Measurements from ENCODE around the gene SHC3.

The SHC3 gene

DNA sequence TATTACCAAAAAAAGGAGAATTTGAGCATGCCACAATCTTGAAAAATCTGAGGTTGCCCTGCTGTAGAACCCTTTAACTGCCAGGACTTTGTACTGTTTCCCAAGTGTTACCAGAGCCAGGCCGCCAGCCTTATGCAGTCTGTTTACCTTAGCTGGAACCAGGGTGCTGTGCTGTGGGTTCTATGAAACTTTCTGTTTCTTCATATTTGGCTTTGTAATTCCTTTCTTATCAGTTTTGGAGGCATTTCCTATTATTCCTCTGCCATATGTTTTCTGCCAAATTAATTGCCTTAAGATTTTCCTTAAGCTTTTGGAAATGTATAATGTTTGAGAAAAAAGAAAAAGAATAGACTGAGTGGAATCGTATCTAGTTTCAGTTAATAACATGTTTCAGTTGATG is 185.3 kb downstream of the SHC3 start:
- Histone ChIP-seq H3K27ac (ENCODE audit: low read length) (no peak overlapping the region), H3K4me3 (ENCODE audit: low read depth in 1 of 2, low read length in 2 of 2) (no peak overlapping the region), H3K9me3 (ENCODE audit: insufficient read depth, low read length, severe bottlenecking) (no peaks in the 10 kb centered on the region), H2AFZ (ENCODE audit: low read depth, low read length) (no peak overlapping the region), H4K20me1 (ENCODE audit: insufficient read depth, low read length) (no peaks in the 10 kb centered on the region), H3K36me3 (ENCODE audit: insufficient read depth, low read length) (no peaks in the 10 kb centered on the region), H3K9ac (ENCODE audit: low read depth, low read length) (no peak overlapping the region), H3K79me2 (ENCODE audit: insufficient read depth, low read length) (no peaks in the 10 kb centered on the region), H3K4me2 (ENCODE audit: insufficient read depth, low read length) (no peak overlapping the region), H3K4me1 (ENCODE audit: insufficient read depth, low read length) (peaks cover 18% of the 10 kb centered on the region), H3K27me3 (ENCODE audit: insufficient read depth, low read length, poor library complexity) (no peaks in the 10 kb centered on the region)
- no peak for ATAC-seq (ENCODE audit: insufficient read depth, low read depth)
- TF ChIP-seq, protein P1, sequence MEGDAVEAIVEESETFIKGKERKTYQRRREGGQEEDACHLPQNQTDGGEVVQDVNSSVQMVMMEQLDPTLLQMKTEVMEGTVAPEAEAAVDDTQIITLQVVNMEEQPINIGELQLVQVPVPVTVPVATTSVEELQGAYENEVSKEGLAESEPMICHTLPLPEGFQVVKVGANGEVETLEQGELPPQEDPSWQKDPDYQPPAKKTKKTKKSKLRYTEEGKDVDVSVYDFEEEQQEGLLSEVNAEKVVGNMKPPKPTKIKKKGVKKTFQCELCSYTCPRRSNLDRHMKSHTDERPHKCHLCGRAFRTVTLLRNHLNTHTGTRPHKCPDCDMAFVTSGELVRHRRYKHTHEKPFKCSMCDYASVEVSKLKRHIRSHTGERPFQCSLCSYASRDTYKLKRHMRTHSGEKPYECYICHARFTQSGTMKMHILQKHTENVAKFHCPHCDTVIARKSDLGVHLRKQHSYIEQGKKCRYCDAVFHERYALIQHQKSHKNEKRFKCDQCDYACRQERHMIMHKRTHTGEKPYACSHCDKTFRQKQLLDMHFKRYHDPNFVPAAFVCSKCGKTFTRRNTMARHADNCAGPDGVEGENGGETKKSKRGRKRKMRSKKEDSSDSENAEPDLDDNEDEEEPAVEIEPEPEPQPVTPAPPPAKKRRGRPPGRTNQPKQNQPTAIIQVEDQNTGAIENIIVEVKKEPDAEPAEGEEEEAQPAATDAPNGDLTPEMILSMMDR (IDR thresholded peaks at IDR 0.05; ENCODE audit: borderline replicate concordance, extremely low read depth, low read length, poor library complexity, severe bottlenecking) = no peak
- no peak for TF ChIP-seq EZH2 (IDR thresholded peaks at IDR 0.05; ENCODE audit: borderline replicate concordance, low read depth, low read length, severe bottlenecking)
- no peak for DNase-seq

DNA sequence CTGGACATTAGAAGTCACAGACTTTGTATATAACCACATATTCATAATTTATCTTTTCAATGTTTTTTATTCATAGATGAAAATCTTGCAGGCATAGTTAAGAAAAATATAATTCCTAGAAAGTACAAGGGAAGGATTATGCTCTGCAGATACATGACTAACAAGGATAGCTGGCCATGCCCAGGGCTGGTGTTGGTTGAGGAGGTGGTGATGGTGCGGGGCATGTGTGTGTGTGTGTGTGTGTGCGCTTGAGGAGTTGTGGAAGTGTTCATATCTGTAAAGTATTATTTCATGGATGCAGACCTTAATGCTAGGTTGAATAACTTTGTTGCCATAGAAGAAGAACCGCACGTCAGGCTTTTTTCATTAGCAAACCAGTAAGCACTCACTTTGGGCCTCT is 186.1 kb downstream of the SHC3 start:
- no peaks in the 10 kb centered on the region for H3K9me3 ChIP-seq (ENCODE audit: insufficient read depth, low read length, severe bottlenecking)
- no peak overlapping the region for H3K9ac ChIP-seq (ENCODE audit: low read depth, low read length)
- H3K27me3 ChIP-seq (ENCODE audit: insufficient read depth, low read length, poor library complexity) = no peaks in the 10 kb centered on the region
- no peak overlapping the region for H2AFZ ChIP-seq (ENCODE audit: low read depth, low read length)
- no peak overlapping the region for H3K4me2 ChIP-seq (ENCODE audit: insufficient read depth, low read length)
- no peak overlapping the region for H3K4me3 ChIP-seq (ENCODE audit: low read depth in 1 of 2, low read length in 2 of 2)
- H3K27ac ChIP-seq (ENCODE audit: low read length) = no peak overlapping the region
- TF ChIP-seq, protein P1 (IDR thresholded peaks at IDR 0.05; ENCODE audit: borderline replicate concordance, extremely low read depth, low read length, poor library complexity, severe bottlenecking) = no peak
- TF ChIP-seq EZH2 (IDR thresholded peaks at IDR 0.05; ENCODE audit: borderline replicate concordance, low read depth, low read length, severe bottlenecking) = no peak
- no peaks in the 10 kb centered on the region for H3K79me2 ChIP-seq (ENCODE audit: insufficient read depth, low read length)
- H3K36me3 ChIP-seq (ENCODE audit: insufficient read depth, low read length) = no peaks in the 10 kb centered on the region
- H3K4me1 ChIP-seq (ENCODE audit: insufficient read depth, low read length) = peaks cover 21% of the 10 kb centered on the region
- no peaks in the 10 kb centered on the region for H4K20me1 ChIP-seq (ENCODE audit: insufficient read depth, low read length)
- no peak for ATAC-seq (ENCODE audit: insufficient read depth, low read depth)
- DNase-seq = no peak

DNA sequence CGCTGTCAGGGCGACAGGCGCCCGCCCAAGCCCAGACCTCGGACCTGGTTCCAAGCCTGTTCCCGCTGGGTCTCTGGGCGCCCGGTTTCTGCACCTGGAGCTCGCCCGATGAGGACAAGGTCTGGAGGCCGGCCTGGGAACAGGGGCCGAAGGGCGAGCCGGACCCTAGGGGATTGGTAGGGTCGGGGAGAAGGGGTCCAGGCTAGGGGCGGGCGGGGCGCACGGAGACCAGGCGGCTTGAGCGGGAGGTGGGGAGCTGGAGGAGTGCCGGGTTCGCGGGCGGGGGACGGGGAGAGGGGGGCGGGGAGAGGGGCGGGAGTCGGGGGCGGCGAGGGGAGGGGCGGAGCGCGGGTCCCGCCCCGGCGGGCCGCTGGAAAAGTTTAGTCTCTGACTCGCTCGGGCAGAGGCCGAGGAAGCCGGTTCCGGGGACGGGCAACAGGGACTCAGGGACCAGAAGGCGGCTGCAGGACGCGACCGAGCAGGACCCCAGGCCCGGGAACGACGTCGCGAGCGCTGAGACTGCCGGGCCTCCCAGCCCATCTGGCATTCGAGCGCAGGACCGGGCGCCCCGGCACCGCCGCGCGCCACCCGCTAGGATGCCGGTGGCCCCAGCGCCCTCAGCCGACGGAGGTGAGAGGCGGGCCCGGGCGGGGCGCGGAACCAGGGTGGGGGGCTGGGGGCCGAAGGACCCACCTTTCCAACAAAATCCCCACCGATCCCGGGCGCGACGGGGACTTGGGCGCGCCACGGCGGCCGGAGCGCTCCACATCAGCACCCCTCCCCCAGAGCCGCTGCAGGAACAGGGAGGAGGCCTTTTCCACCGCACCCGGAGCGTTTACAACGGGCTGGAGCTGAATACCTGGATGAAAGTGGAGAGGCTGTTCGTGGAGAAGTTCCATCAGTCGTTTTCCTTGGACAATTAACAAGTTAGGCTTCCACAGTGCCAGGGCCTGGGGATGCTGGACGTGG is 187.3 kb downstream of the SHC3 start, which contains the start of gene S1PR3:
S1PR3 (plus strand) TSS at position 403 of the 969 bp plus-strand sequence. CDS start 9,733 bp downstream, outside the sequence.
- ATAC-seq (ENCODE audit: insufficient read depth, low read depth) (no peak), DNase-seq (no peak)
- peaks cover 21% of the 10 kb centered on the region for H3K4me1 ChIP-seq (ENCODE audit: insufficient read depth, low read length)
- H3K9ac ChIP-seq (ENCODE audit: low read depth, low read length) = no peak within 1 kb of the TSS
- no peak within 1 kb of the TSS for H2AFZ ChIP-seq (ENCODE audit: low read depth, low read length)
- no peaks in the 10 kb centered on the region for H3K9me3 ChIP-seq (ENCODE audit: insufficient read depth, low read length, severe bottlenecking)
- no peaks in the 10 kb centered on the region for H4K20me1 ChIP-seq (ENCODE audit: insufficient read depth, low read length)
- no peak within 1 kb of the TSS for H3K27ac ChIP-seq (ENCODE audit: low read length)
- H3K27me3 ChIP-seq (ENCODE audit: insufficient read depth, low read length, poor library complexity) = no peaks in the 10 kb centered on the region
- H3K4me3 ChIP-seq (ENCODE audit: low read depth in 1 of 2, low read length in 2 of 2) = no peak within 1 kb of the TSS
- H3K36me3 ChIP-seq (ENCODE audit: insufficient read depth, low read length) = no peaks in the 10 kb centered on the region
- no peak for TF ChIP-seq EZH2 (IDR thresholded peaks at IDR 0.05; ENCODE audit: borderline replicate concordance, low read depth, low read length, severe bottlenecking)
- TF ChIP-seq, protein P1 (IDR thresholded peaks at IDR 0.05; ENCODE audit: borderline replicate concordance, extremely low read depth, low read length, poor library complexity, severe bottlenecking) = no peak
- H3K4me2 ChIP-seq (ENCODE audit: insufficient read depth, low read length) = no peak within 1 kb of the TSS
- H3K79me2 ChIP-seq (ENCODE audit: insufficient read depth, low read length) = no peaks in the 10 kb centered on the region

Measured in DND-41 (cell line).